Stimulated activated CD4-positive, alpha-beta T cell treated with anti-CD3 and anti-CD28 coated beads, Interleukin-15, amount 100 ng/mL, for 24 hours (primary cell): Measurements from ENCODE around the gene MORN1.
A peak's percentile ranks its signal among the peaks of the same experiment; 100 is the strongest.

Source experiments
- DNase-seq: peaks from one replicate; pipeline ENCODE4 v3.0.0-alpha.2; 2020

MORN1 gene

GRCh38 chr1:2302292-2302925 is 88.9 kb downstream of the MORN1 start:
- DNase-seq: no peak

DNA sequence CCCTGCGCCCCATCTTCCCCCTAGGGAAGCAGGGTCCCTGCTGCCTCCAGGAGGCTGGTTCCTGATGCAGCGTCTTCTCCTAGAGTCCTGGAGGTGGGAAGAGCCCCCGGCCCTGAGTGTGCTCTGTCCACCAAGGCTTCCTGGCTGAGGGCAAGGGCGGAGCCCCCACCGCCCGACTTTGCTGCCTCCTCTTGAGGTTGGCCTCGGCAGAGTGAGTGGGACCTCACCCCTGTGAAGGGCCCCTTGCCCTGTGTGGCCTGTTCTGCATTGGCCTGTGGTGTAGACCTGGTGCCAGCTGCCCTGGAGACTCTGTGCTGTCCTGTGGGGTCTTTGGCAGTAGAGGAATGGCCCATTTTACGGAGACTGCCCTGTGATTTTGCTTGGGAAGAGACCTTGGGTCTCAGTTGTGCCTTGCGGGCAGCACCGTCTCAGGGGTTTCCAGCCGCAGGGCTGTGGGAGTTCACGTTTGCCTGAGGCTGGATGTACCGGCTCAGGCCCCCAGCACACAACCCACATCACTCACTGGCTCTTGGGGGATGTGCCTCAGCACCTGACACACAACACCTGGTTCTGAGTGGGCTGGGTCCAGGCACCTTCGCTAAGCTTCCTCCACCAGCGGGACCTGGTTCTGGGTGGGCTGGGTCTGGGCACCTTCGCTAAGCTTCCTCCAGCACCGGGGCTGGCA is 89.6 kb downstream of the MORN1 start:
- DNase-seq: no peak

DNA sequence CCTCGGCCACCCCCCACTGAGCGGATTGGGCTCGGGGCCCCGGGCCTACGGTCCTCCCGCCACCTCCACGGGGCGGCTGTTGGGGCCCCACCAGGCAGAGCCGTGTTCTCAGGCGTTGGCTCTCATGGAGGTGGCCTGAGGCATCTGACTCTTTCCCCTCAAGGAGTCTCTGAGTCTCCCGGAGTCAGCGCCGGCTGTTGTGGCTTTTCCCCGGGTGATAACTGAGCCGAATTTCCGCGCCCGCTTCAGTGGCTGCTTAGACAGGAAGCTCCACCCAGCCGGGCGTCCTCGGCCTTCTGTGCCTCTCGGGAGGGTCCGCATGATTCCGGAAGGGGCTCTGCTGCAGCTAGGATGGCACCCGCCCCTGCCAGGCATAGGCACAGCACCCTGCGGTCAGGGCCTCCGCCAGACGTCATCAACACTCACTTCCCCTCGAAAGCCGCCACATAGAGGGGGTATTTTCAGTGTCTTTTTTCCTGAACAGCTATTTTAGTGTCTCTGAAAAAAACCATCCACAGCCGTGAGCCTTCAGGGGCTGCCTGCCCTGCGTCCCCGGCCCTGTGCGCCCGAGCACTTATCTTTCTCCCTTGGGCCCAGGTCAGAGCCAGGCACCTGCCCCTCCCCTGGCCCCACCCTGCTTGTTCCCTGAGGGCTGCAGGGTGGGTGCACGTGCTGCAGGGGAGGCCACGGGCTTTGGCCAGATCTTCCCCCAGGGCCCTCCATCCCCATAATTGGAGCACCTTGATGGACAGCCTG is 90.3 kb downstream of the MORN1 start:
- peak; percentile 92 for DNase-seq

GRCh38 chr1:2300004-2300771 is 91.2 kb downstream of the MORN1 start:
- DNase-seq: peak; percentile 90

- no peak for DNase-seq
These were observed 92.2 kb downstream of the MORN1 start for GRCh38 chr1:2299131-2299627.

GRCh38 chr1:2298685-2299084 is 92.7 kb downstream of the MORN1 start:
- DNase-seq: no peak

DNA sequence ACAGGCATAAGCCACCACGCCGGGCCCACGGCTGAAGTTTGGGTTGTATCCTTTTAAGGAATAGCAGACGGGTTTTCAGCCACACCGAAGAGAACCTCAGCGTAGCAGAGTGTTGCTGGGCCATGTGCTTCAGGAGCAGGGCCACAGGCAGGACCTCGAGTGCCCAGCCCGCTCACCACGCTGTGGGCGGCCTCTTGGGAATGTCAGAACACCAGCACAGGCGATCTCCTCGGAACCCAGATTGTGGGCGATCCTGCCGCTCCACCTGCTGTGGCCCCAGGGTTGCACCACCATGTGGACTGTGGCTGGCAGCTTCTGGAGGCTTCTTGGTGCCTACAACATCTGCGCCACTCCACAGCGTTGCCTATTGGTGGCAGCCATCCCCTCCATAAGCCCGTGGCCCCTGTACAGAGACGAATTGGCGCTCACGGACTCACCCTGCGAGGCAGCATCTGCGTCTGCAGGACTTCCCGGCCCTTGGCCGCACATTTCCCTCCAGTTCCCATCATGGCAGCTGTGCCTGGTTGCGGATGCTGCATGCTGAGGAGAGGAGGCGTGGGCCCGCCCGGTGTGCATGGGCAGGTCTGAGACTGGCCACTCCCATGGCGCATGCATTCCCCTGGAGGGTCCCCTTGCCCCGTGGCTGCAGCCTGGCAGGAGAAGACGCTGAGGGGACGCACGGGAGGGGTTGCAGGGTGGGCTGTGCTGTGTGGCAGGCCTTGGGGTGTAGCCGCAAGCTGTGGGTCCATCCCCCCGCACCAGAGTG is 93.9 kb downstream of the MORN1 start:
- no peak for DNase-seq

GRCh38 chr1:2296614-2297013 is 94.7 kb downstream of the MORN1 start:
- no peak for DNase-seq

- DNase-seq: peak; percentile 46
These were observed 95.1 kb downstream of the MORN1 start for GRCh38 chr1:2296211-2296610.

- DNase-seq: no peak
These were observed 95.8 kb downstream of the MORN1 start for GRCh38 chr1:2295526-2295925.

DNA sequence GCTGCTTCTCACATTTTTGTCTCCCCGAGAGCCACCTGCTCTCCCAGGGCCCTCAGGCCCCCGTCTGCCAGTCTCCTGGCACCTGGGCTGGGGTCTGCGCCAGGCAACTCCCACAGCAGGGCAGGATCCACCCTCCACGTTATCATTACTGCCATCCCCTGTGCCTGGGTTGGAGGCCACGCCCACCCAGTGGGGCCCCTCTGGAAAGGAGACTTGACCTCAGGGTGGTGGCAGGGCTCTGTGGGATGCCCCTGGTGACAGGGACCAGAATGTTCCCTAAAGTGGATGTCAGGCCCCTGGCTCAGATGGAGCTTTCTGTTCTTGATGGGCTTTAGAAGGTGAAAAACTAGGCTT is 96.7 kb downstream of the MORN1 start:
- no peak for DNase-seq

GRCh38 chr1:2294033-2294724 is 97.2 kb downstream of the MORN1 start:
- DNase-seq: no peak

- DNase-seq: no peak
These were observed 98.5 kb downstream of the MORN1 start for GRCh38 chr1:2292725-2293450.

DNA sequence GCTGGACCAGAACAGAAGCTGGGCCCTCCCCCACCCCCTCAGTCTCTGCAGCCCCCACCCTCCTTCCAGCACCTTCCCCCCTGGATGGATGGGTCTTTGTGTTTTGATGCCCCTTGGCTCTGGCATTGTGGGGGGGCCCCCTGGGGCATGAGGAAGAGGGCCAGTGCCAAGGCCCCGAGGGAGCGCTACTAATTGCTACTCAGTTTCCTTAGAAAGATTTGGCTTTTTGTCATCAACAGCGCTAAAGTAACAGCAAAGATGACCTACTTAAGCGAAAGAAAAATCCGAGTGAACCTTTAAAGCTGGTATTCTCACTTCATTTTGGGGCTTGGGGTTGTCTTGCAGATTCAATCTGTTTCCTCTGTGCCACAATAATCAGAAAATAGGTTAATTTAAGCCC is 99.8 kb downstream of the MORN1 start:
- DNase-seq: no peak

DNA sequence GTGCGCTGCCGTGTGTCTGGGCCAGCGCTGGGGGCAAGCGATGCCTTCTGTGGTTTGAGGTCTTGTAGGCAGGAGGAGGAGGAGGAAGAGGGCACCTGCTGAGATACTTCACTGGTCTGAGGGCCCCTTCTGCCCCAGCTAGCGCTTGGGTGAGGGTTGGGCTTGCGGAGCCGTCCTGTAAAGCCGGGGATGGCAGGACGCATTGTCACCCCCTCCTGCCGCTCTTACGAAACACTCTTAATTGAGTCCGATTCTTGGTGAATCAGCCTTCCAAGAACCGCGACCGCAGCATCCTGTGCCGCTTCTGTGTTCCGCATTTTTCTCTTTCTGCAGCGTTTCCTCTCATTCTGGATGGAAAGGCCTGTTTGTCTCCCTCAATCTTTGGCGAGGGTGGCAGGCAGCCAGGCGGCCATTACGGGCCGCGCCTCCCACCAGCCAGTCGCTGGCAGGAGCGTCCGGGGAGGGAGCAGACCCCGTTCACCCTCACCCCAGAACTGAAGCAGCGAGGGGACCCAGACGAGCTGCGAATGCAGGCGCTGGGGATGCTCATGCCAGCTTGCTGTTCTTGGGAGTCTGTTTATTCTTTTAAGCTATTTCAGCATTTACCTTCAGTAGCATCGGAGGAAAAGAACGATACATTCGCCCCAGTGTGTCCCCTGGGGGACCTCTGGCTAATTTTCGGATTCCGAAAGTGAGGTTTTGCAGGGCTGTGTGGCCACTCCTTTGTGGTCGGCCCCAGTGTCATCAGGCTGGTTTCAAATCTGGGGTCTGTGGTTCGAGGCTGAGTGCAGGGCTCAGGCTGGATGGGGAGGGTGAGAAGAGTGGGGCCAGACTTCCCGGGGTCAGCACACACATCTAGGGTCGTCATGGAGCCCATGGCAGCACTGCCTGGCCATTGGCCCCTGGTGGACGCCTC is 100.5 kb downstream of the MORN1 start:
- DNase-seq: peak; percentile 91

- no peak for DNase-seq
These were observed 101.2 kb downstream of the MORN1 start for GRCh38 chr1:2290171-2290578.

- no peak for DNase-seq
These were observed 101.7 kb downstream of the MORN1 start for GRCh38 chr1:2289607-2290006.

- DNase-seq: no peak
These were observed 102.4 kb downstream of the MORN1 start for GRCh38 chr1:2288816-2289536.

DNA sequence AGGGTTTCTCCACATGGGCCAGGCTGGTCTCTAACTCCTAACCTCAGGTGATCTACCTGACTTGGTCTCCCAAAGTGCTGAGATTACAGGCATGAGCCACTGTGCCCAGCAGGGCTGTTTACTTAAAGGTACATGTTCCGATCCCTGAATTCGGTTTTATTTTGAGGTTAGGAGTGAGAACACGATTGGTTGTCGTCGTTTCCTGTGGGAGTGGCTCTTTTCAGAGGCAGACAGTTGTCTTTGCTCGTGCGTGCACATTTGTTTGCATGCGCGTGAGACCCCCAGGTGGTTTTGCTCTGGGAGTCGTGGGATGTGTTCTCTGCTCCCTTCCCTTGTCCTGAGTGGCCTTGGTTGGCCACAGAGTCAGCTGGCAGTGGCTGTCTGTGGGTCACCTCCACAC is 103.0 kb downstream of the MORN1 start:
- DNase-seq: no peak
